Smooth muscle cell (in vitro differentiated cells): Measurements from ENCODE around the gene TEX44. TPM values are rescaled to one million over a fixed set of nuclear protein-coding genes. Genes with fewer than 3 reads are reported as not detected.

Source experiments
- DNase-seq: peaks from one replicate; lab custom pipeline; 2025; ENCODE audit not compliant: unreplicated experiment; lab: John Stamatoyannopoulos, UW
- H2AFZ ChIP-seq: fragments of 200-600 bp; sonication (generic); 2 replicates; pipeline ENCODE4 v1.6.0; 2016; ENCODE audit warnings: antibody characterized with exemption, low read depth, mild to moderate bottlenecking
- H3F3A ChIP-seq: fragments of 200-600 bp; sonication (generic); 2 replicates; pipeline ENCODE4 v1.6.0; 2017; ENCODE audit warnings: antibody characterized with exemption, low read depth
- H3K27ac ChIP-seq: fragments of 200-600 bp; sonication (generic); 2 replicates; pipeline ENCODE4 v1.5.1; 2016; ENCODE audit warnings: low read depth, mild to moderate bottlenecking
- H3K27me3 ChIP-seq: fragments of 200-600 bp; sonication (generic); 2 replicates; pipeline ENCODE4 v1.6.1; 2016; ENCODE audit warnings: low read depth, mild to moderate bottlenecking
- H3K36me3 ChIP-seq: fragments of 200-600 bp; sonication (generic); 2 replicates; pipeline ENCODE4 v1.5.1; 2016; ENCODE audit warnings: low read depth
- H3K4me1 ChIP-seq: fragments of 200-600 bp; sonication (generic); 2 replicates; pipeline ENCODE4 v1.5.1; 2016; ENCODE audit warnings: low read depth
- H3K4me2 ChIP-seq: fragments of 200-600 bp; sonication (generic); 2 replicates; pipeline ENCODE4 v1.6.0; 2016; ENCODE audit warnings: mild to moderate bottlenecking
- H3K4me3 ChIP-seq: fragments of 200-600 bp; sonication (generic); 2 replicates; pipeline ENCODE4 v1.5.1; 2016; ENCODE audit warnings: mild to moderate bottlenecking
- H3K79me2 ChIP-seq: fragments of 200-600 bp; sonication (generic); 2 replicates; pipeline ENCODE4 v1.6.0; 2016; ENCODE audit warnings: low read depth, mild to moderate bottlenecking
- H3K9ac ChIP-seq: fragments of 200-600 bp; sonication (generic); 2 replicates; pipeline ENCODE4 v1.6.0; 2016; ENCODE audit warnings: low read depth
- H3K9me3 ChIP-seq: fragments of 200-600 bp; sonication (generic); replicated peaks from 2 replicates; pipeline ENCODE4 v1.5.1; 2016; ENCODE audit warnings: low read depth
- H4K20me1 ChIP-seq: fragments of 200-600 bp; sonication (generic); 2 replicates; pipeline ENCODE4 v1.6.0; 2016; ENCODE audit warnings: low read depth
- WGBS: methylation state at CpG from one replicate; pipeline ENCODE4 v1.1.7; 2016; ENCODE audit warnings: low lambda C conversion rate; 5-methylcytosine and 5-hydroxymethylcytosine counted together
- polyA plus RNA-seq: library from polyadenylated mRNA; unstranded; fragments of >200 nt; fragmentation: Nextera tagmentation; extraction: Ambion mirVana; gene quantifications from 2 replicates; pipeline ENCODE4 v1.2.1, GENCODE V29; 2016
- total RNA-seq: library from RNA; depleted of rRNA; stranded (reverse); fragments of >200 nt; gene quantifications from 2 replicates; pipeline ENCODE4 v1.2.3, GENCODE V29; 2014
- TF ChIP-seq, protein P1 (sequence below): fragments of 200-600 bp; sonication (generic); IDR thresholded peaks from 2 replicates; pipeline ENCODE4 v1.5.1; 2017; ENCODE audit warnings: borderline replicate concordance, mild to moderate bottlenecking, antibody characterized with exemption; ENCODE audit not compliant: insufficient read depth, poor library complexity, severe bottlenecking

Gene TEX44
- total and polyA plus RNA-seq, 2 experiments from 2014 or later = not detected

DNA sequence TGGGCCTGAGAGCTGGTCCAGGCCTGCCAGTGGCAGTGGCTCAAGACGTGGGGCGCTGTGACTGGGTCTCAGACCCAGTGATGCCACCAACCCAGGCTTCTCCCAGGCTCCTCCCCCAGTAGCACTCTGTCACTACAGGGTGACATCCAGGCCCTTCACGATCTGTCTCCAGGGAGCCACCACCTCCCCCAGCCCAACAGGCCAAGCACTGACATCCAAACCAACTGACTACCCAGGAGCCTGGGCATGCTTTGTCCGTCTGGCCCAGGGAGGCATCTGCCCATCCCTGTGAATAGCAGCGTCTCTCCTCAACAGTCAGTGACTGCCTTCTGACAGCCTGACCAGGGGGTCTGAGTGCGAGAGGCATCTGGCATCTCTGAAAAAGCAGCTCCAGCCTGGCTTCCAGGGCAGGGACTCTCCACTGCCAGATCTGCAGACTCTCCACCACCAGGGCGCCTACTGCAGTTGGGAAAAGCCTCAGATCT, 13.0 kb downstream of the TEX44 start:
- Histone ChIP-seq H4K20me1 (no peaks in the 10 kb centered on the region), H3K4me2 (peak overlapping the region; percentile 89), H3K4me1 (peaks cover 33% of the 10 kb centered on the region), H2AFZ (no peak overlapping the region), H3K9ac (peak overlapping the region; percentile 97), H3K4me3 (no peak overlapping the region), H3K9me3 (no peaks in the 10 kb centered on the region), H3F3A (peaks cover 4% of the 10 kb centered on the region), H3K27ac (peak overlapping the region; percentile 98), H3K27me3 (no peaks in the 10 kb centered on the region), H3K36me3 (no peaks in the 10 kb centered on the region), H3K79me2 (no peaks in the 10 kb centered on the region)
- WGBS = 79% methylated on average over 7 of the region's 7 CpGs
- TF ChIP-seq, protein P1, sequence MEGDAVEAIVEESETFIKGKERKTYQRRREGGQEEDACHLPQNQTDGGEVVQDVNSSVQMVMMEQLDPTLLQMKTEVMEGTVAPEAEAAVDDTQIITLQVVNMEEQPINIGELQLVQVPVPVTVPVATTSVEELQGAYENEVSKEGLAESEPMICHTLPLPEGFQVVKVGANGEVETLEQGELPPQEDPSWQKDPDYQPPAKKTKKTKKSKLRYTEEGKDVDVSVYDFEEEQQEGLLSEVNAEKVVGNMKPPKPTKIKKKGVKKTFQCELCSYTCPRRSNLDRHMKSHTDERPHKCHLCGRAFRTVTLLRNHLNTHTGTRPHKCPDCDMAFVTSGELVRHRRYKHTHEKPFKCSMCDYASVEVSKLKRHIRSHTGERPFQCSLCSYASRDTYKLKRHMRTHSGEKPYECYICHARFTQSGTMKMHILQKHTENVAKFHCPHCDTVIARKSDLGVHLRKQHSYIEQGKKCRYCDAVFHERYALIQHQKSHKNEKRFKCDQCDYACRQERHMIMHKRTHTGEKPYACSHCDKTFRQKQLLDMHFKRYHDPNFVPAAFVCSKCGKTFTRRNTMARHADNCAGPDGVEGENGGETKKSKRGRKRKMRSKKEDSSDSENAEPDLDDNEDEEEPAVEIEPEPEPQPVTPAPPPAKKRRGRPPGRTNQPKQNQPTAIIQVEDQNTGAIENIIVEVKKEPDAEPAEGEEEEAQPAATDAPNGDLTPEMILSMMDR = no peak
- DNase-seq = no peak

DNA sequence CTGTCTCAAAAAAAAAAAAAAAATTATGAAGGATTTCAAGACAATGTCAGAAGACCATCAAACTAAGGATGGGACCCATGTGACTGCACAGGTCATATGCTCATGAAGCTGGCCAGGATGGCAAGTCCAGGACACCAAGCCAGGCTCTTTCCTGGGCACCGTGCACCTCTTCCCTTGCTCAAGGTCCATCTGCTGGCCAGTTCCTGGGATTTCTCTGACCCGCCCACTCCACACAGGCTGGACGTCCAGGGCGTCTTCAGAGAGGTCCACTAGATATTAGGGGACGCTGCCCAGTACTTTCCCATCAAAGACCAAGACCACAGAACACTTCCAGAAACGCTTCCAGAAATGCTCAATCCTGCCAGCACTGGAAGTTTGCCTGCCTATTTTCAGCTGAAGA, 14.3 kb downstream of the TEX44 start:
- H3K4me2 ChIP-seq = no peak overlapping the region
- no peaks in the 10 kb centered on the region for H4K20me1 ChIP-seq
- no peaks in the 10 kb centered on the region for H3K9me3 ChIP-seq
- no peaks in the 10 kb centered on the region for H3K36me3 ChIP-seq
- 92% methylated on average over 6 of the region's 6 CpGs for WGBS
- no peak overlapping the region for H3K4me3 ChIP-seq
- TF ChIP-seq, protein P1 = no peak
- DNase-seq = no peak
- no peak overlapping the region for H2AFZ ChIP-seq
- no peaks in the 10 kb centered on the region for H3K27me3 ChIP-seq
- no peaks in the 10 kb centered on the region for H3K79me2 ChIP-seq
- no peak overlapping the region for H3K27ac ChIP-seq
- H3K9ac ChIP-seq = no peak overlapping the region
- peaks cover 4% of the 10 kb centered on the region for H3F3A ChIP-seq
- H3K4me1 ChIP-seq = peaks cover 32% of the 10 kb centered on the region

DNA sequence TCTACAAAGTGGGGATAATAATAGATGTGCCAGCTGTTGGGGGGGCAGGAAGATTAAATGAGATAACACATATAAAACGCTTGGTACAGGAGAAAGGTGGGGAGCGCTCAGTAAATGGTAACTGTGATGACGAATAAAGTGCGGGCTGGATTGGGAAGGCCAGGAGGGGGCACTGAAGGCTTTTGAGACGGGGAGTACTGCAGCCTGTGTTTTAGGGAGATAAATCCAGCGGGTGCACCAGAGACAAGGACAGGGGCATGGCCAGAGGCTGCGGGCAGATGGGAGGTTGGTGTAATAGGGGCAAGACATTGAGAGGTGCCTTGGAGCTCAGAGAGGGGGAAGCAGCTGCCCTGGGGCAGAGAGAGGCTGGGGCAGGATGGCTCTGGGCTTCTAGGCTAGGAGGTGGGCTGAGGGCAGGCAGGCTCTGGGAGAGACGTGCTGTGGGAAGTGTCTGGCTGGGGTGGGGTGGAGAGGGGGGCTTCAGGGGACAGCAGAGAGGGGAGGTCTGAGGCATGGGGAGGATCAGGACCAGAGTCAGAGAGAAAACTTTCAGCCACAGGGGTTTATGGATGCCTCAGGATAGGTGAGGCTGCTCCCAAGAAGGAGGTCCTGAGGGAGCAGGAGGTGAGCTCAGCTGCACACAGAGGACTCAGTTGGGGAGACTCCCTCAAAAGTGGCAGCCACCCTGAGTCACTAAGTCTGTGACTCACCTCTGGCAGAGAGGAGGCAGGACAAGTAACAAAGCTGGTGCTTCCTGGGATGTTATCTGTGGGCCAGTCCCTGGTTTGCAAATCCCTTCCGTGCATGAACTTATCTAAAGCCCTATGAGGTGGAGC, 18.8 kb downstream of the TEX44 start:
- H3F3A ChIP-seq = peaks cover 10% of the 10 kb centered on the region
- H3K79me2 ChIP-seq = no peaks in the 10 kb centered on the region
- no peaks in the 10 kb centered on the region for H3K36me3 ChIP-seq
- H2AFZ ChIP-seq = no peak overlapping the region
- H4K20me1 ChIP-seq = no peaks in the 10 kb centered on the region
- peaks cover 15% of the 10 kb centered on the region for H3K4me1 ChIP-seq
- no peak for DNase-seq
- no peak overlapping the region for H3K4me3 ChIP-seq
- TF ChIP-seq, protein P1 = peak; percentile 34
- no peaks in the 10 kb centered on the region for H3K9me3 ChIP-seq
- H3K27ac ChIP-seq = peak overlapping the region; percentile 98
- 40% methylated on average over 9 of the region's 9 CpGs for WGBS
- no peaks in the 10 kb centered on the region for H3K27me3 ChIP-seq
- peak overlapping the region; percentile 90 for H3K9ac ChIP-seq
- no peak overlapping the region for H3K4me2 ChIP-seq
